Pulmonary artery endothelial cell (primary cell): ENCODE data around the gene GADL1. TPM values are rescaled to one million over a fixed set of nuclear protein-coding genes. Genes with fewer than 3 reads are reported as not detected.

Experiments
- DNase-seq: peaks from one replicate; pipeline ENCODE4 v3.0.0-alpha.2; 2011; ENCODE audit warnings: low read depth, low spot score
- total RNA-seq: library from RNA; depleted of rRNA; stranded (reverse); fragments of >200 nt; gene quantifications from 2 replicates; pipeline ENCODE4 v1.2.3, GENCODE V29; 2014

GADL1 gene
- total RNA-seq, 1 donor from 2014 or later: not detected

- no peak for DNase-seq
These were observed 217.1 kb downstream of the GADL1 start for GRCh38 chr3:30677347-30677685.

GRCh38 chr3:30676424-30677346 lies 217.8 kb downstream of the GADL1 start:
- no peak for DNase-seq
